ENCODE measurements around the gene TRIL.

The TRIL gene

GRCh38 chr7:28933846-28934320, 24.2 kb downstream of the TRIL start:
- Histone ChIP-seq H3K27me3 (ENCODE audit: low read length) (no peaks in the 10 kb centered on the region), H3K4me2 (ENCODE audit: low read depth, low read length, poor library complexity, severe bottlenecking) (no peak overlapping the region), H3K27ac (ENCODE audit: low read depth, low read length) (no peak overlapping the region), H3K36me3 (ENCODE audit: low read length) (no peaks in the 10 kb centered on the region), H3K79me2 (ENCODE audit: insufficient read depth, low read length) (no peaks in the 10 kb centered on the region), H3K9me3 (ENCODE audit: insufficient read depth, low read length) (no peaks in the 10 kb centered on the region), H3K9ac (ENCODE audit: low read length) (no peak overlapping the region), H4K20me1 (ENCODE audit: low read depth, low read length) (no peaks in the 10 kb centered on the region), H3F3A (ENCODE audit: insufficient read depth) (no peaks in the 10 kb centered on the region), H3K4me3 (ENCODE audit: insufficient read depth, low read length, poor library complexity, severe bottlenecking) (no peak overlapping the region), H2AFZ (ENCODE audit: low read depth, low read length, severe bottlenecking) (no peak overlapping the region), H3K9me2 (replicated peaks; ENCODE audit: insufficient read depth, low read length) (no peaks in the 10 kb centered on the region)
- no peak for TF ChIP-seq CTCF (IDR thresholded peaks at IDR 0.05; ENCODE audit: insufficient read depth, low read length, poor library complexity, severe bottlenecking)
- no peak for TF ChIP-seq EZH2phosphoT487 (conservative IDR thresholded peaks at IDR 0.05; ENCODE audit: low read length)

GRCh38 chr7:28931565-28931964, 26.6 kb downstream of the TRIL start:
- Histone ChIP-seq H3K9me2 (replicated peaks; ENCODE audit: insufficient read depth, low read length) (no peaks in the 10 kb centered on the region), H3K9me3 (ENCODE audit: insufficient read depth, low read length) (no peaks in the 10 kb centered on the region), H3K4me2 (ENCODE audit: low read depth, low read length, poor library complexity, severe bottlenecking) (no peak overlapping the region), H3K27ac (ENCODE audit: low read depth, low read length) (no peak overlapping the region), H4K20me1 (ENCODE audit: low read depth, low read length) (no peaks in the 10 kb centered on the region), H3K36me3 (ENCODE audit: low read length) (no peaks in the 10 kb centered on the region), H3K4me3 (ENCODE audit: insufficient read depth, low read length, poor library complexity, severe bottlenecking) (no peak overlapping the region), H3K27me3 (ENCODE audit: low read length) (no peaks in the 10 kb centered on the region), H3K79me2 (ENCODE audit: insufficient read depth, low read length) (no peaks in the 10 kb centered on the region), H2AFZ (ENCODE audit: low read depth, low read length, severe bottlenecking) (no peak overlapping the region), H3F3A (ENCODE audit: insufficient read depth) (no peaks in the 10 kb centered on the region), H3K9ac (ENCODE audit: low read length) (no peak overlapping the region)
- TF ChIP-seq CTCF (IDR thresholded peaks at IDR 0.05; ENCODE audit: insufficient read depth, low read length, poor library complexity, severe bottlenecking): no peak
- no peak for TF ChIP-seq EZH2phosphoT487 (conservative IDR thresholded peaks at IDR 0.05; ENCODE audit: low read length)

- H2AFZ ChIP-seq (ENCODE audit: low read depth, low read length, severe bottlenecking): peak overlapping the region; percentile 68
- peak overlapping the region; percentile 37 for H3K9ac ChIP-seq (ENCODE audit: low read length)
- H3K27ac ChIP-seq (ENCODE audit: low read depth, low read length): no peak overlapping the region
- H3K79me2 ChIP-seq (ENCODE audit: insufficient read depth, low read length): no peaks in the 10 kb centered on the region
- H4K20me1 ChIP-seq (ENCODE audit: low read depth, low read length): no peaks in the 10 kb centered on the region
- H3K9me3 ChIP-seq (ENCODE audit: insufficient read depth, low read length): no peaks in the 10 kb centered on the region
- no peaks in the 10 kb centered on the region for H3K36me3 ChIP-seq (ENCODE audit: low read length)
- peak; percentile 99 for TF ChIP-seq CTCF (IDR thresholded peaks at IDR 0.05; ENCODE audit: insufficient read depth, low read length, poor library complexity, severe bottlenecking)
- TF ChIP-seq EZH2phosphoT487 (conservative IDR thresholded peaks at IDR 0.05; ENCODE audit: low read length): no peak
- no peaks in the 10 kb centered on the region for H3F3A ChIP-seq (ENCODE audit: insufficient read depth)
- no peaks in the 10 kb centered on the region for H3K9me2 ChIP-seq (replicated peaks; ENCODE audit: insufficient read depth, low read length)
- H3K27me3 ChIP-seq (ENCODE audit: low read length): no peaks in the 10 kb centered on the region
- peak overlapping the region; percentile 42 for H3K4me3 ChIP-seq (ENCODE audit: insufficient read depth, low read length, poor library complexity, severe bottlenecking)
- peak overlapping the region; percentile 61 for H3K4me2 ChIP-seq (ENCODE audit: low read depth, low read length, poor library complexity, severe bottlenecking)
Observed at GRCh38 chr7:28926871-28927597, 31.1 kb downstream of the TRIL start.
